ENCODE results near the gene TKTL2. TPM values are rescaled to one million over a fixed set of nuclear protein-coding genes. Genes with fewer than 3 reads are reported as not detected.

The TKTL2 gene, protein sequence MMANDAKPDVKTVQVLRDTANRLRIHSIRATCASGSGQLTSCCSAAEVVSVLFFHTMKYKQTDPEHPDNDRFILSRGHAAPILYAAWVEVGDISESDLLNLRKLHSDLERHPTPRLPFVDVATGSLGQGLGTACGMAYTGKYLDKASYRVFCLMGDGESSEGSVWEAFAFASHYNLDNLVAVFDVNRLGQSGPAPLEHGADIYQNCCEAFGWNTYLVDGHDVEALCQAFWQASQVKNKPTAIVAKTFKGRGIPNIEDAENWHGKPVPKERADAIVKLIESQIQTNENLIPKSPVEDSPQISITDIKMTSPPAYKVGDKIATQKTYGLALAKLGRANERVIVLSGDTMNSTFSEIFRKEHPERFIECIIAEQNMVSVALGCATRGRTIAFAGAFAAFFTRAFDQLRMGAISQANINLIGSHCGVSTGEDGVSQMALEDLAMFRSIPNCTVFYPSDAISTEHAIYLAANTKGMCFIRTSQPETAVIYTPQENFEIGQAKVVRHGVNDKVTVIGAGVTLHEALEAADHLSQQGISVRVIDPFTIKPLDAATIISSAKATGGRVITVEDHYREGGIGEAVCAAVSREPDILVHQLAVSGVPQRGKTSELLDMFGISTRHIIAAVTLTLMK
- total RNA-seq (not detected), polyA plus RNA-seq (not detected)
- long read RNA-seq, donor 1 = 0 reads
- long read RNA-seq, donor 2 = 0 reads
- long read RNA-seq, donor 3 = 0 reads

GRCh38 chr4:163473576-163473975, at the start of gene TKTL2:
Gene TKTL2, minus strand, starts transcription at chr4:163473754. Its CDS starts 20 bp downstream, at chr4:163473734.
- Histone ChIP-seq H3K4me3 (no peak within 1 kb of the TSS), H3K9me3 (no peaks in the 10 kb centered on the region), H3K27ac (no peak within 1 kb of the TSS), H3K4me1 (no peaks in the 10 kb centered on the region), H3K36me3 (no peaks in the 10 kb centered on the region), H3K27me3 (no peaks in the 10 kb centered on the region)
- DNase-seq (no peak), ATAC-seq (no peak)
- TF ChIP-seq CTCF (IDR thresholded peaks at IDR 0.05) (no peak), POLR2A (IDR thresholded peaks at IDR 0.05) (no peak)
- intact Hi-C loops (cut with DNase I) = no loop called here
- 88 to 94% (median 91%) methylated on average over 32 of the region's 32 CpGs for WGBS, 4 donors

DNA sequence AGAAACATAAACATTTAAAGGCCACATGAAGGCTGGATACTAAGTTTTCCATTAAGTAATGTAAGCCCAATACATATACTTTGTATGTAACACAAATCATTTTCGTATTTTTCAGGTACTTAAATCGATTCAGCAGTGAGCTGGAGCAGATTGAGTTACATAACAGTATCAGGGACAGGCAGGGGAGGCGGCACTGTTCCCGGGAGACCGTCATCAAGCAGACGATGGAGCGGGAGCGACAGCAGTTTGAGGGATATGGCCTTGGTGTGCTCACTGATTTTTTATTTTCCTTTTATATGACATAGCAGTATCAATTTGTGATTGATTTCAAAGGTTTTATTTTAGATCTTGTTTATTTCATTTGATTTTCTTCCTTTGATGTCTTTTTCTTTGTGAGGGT, 41.6 kb upstream of the TKTL2 start:
- H3K27me3 ChIP-seq = no peaks in the 10 kb centered on the region
- 93 to 97% (median 95%) methylated on average over 8 of the region's 8 CpGs for WGBS, 4 donors
- no peak overlapping the region for H3K4me3 ChIP-seq
- no peak overlapping the region for H3K27ac ChIP-seq
- intact Hi-C loops (cut with DNase I) = no loop called here
- H3K36me3 ChIP-seq = peaks cover 0 to 88% (median 77%) of the 10 kb centered on the region in 9 donors
- H3K9me3 ChIP-seq = no peaks in the 10 kb centered on the region
- H3K4me1 ChIP-seq = no peaks in the 10 kb centered on the region
- no peak for ATAC-seq
- no peak for DNase-seq
- TF ChIP-seq POLR2A (IDR thresholded peaks at IDR 0.05) (no peak), CTCF (IDR thresholded peaks at IDR 0.05) (no peak)

DNA sequence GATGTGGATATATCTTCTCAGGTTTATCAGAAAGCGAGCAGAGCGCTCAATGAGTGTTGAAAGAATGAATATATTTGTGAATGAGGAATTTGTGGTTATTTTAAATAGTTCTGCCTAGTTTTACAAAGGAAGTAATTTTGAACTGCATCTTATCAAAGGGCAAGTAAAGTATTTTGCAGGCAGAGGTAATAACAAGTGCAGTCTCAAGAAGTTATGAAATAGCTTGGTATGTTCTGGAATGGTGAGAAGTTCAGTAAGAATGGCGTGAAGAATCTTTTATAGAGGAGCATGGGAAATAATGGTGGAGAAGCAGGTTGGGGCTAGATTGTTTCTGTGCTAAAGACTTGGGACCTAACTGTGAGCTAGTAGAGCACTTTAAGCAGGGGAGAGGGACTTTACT, 31.8 kb upstream of the TKTL2 start:
- Histone ChIP-seq H3K9me3 (no peaks in the 10 kb centered on the region), H3K4me3 (no peak overlapping the region), H3K27me3 (no peaks in the 10 kb centered on the region), H3K4me1 (peaks cover 0 to 8% (median 0%) of the 10 kb centered on the region in 12 donors), H3K27ac (no peak overlapping the region), H3K36me3 (peaks cover 0 to 36% (median 25%) of the 10 kb centered on the region in 9 donors)
- DNase-seq = no peak
- ATAC-seq = no peak
- 93 to 96% (median 93%) methylated on average over 3 of the region's 3 CpGs for WGBS, 4 donors
- intact Hi-C loops (cut with DNase I) = no loop called here
- TF ChIP-seq CTCF (IDR thresholded peaks at IDR 0.05) = no peak
- TF ChIP-seq POLR2A (IDR thresholded peaks at IDR 0.05) = no peak

DNA sequence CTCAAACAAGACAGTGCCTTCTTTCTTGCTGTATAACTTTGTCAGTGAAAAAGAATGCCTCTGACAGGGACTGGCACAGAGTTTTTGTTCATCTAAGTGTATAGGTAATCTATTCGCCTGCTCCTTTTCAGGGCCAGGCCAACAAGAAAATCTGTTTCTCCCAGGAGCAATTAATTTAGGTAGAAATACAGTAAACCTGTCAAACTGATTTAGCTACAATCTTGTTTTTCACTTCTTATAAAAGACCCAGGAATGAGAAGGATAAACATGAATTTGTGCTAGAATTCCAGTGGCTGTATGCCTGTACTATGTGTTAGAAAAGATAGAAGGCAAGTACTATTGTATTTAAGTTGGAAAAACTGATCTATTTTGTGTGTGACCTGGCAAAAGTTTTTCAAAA, 27.0 kb upstream of the TKTL2 start:
- TF ChIP-seq CTCF (IDR thresholded peaks at IDR 0.05) (no peak), POLR2A (IDR thresholded peaks at IDR 0.05) (no peak)
- H3K36me3 ChIP-seq = no peaks in the 10 kb centered on the region

More for the DNA sequence above, 27.0 kb upstream of the TKTL2 start:
- Histone ChIP-seq H3K27me3 (no peaks in the 10 kb centered on the region), H3K4me1 (peaks cover 0 to 19% (median 6%) of the 10 kb centered on the region in 12 donors), H3K4me3 (no peak overlapping the region), H3K27ac (no peak overlapping the region), H3K9me3 (no peaks in the 10 kb centered on the region)
- no peak for DNase-seq
- intact Hi-C loops (cut with DNase I) = no loop called here
- 94 to 100% (median 95%) methylated on average over 1 of the region's 1 CpG for WGBS, 4 donors
- no peak for ATAC-seq
